Natural killer cell (primary cell): ENCODE results near the gene C5orf22. TPM values are rescaled to one million over a fixed set of nuclear protein-coding genes. Genes with fewer than 3 reads are reported as not detected.

Source experiments
- ATAC-seq, 3 donors: fragments of 150-1000 bp in 2 of 3; fragments of 200-7000 bp in 1 of 3; cut with Tn5 transposase; 1 replicate in 1 of 3; 2 replicates in 2 of 3; pipeline ENCODE4 v1.10.0; 2021; ENCODE audit warnings: mild to moderate bottlenecking in 2 of 3, moderate library complexity in 2 of 3
- DNase-seq, 2 donors: peaks; one replicate each; pipeline versions ENCODE4 v3.0.0 to v3.0.0-alpha.2; 2013 to 2021; ENCODE audit warnings: mixed read lengths in 1 of 2
- H3K27ac ChIP-seq: one replicate; pipeline ENCODE4 v1.5.1; 2013; ENCODE audit warnings: mild to moderate bottlenecking, low read length
- H3K27me3 ChIP-seq: one replicate; pipeline ENCODE4 v1.6.1; 2013; ENCODE audit warnings: low read length; ENCODE audit not compliant: control insufficient read depth, insufficient read depth
- H3K36me3 ChIP-seq: one replicate; pipeline ENCODE4 v1.6.1; 2013; ENCODE audit warnings: low read length; ENCODE audit not compliant: control insufficient read depth, insufficient read depth
- H3K4me1 ChIP-seq: one replicate; pipeline ENCODE4 v1.6.1; 2013; ENCODE audit warnings: low read length; ENCODE audit not compliant: control insufficient read depth, insufficient read depth
- H3K4me3 ChIP-seq: one replicate; pipeline ENCODE4 v1.5.1; 2013; ENCODE audit warnings: low read length
- H3K9me3 ChIP-seq: one replicate; pipeline ENCODE4 v1.6.1; 2013; ENCODE audit warnings: low read length; ENCODE audit not compliant: control insufficient read depth, insufficient read depth
- H3K27ac Mint-ChIP-seq, 2 donors: one replicate each; pipeline ENCODE4 v1.8.0; 2022; ENCODE audit warnings: mild to moderate bottlenecking in 2 of 2, mixed read lengths in 2 of 2, moderate library complexity in 1 of 2
- H3K27me3 Mint-ChIP-seq, 2 donors: one replicate each; pipeline ENCODE4 v1.8.0; 2022; ENCODE audit warnings: low read depth in 2 of 2, mixed read lengths in 2 of 2
- H3K36me3 Mint-ChIP-seq: one replicate; pipeline ENCODE4 v1.8.0; 2022; ENCODE audit warnings: mixed read lengths
- H3K4me1 Mint-ChIP-seq, 2 donors: one replicate each; pipeline ENCODE4 v1.8.0; 2022; ENCODE audit warnings: mixed read lengths in 2 of 2
- H3K4me3 Mint-ChIP-seq: one replicate; pipeline ENCODE4 v1.8.0; 2022; ENCODE audit warnings: mild to moderate bottlenecking, moderate library complexity, mixed read lengths
- H3K9me3 Mint-ChIP-seq, 2 donors: one replicate each; pipeline ENCODE4 v1.8.0; 2022; ENCODE audit warnings: mixed read lengths in 2 of 2
- CTCF ChIP-seq: fragments of 200-600 bp; IDR thresholded peaks from one replicate; pipeline ENCODE4 v1.8.0; 2022; ENCODE audit warnings: antibody characterized with exemption
- WGBS: methylation state at CpG from one replicate; pipeline ENCODE4 v1.1.7; 2013; ENCODE audit warnings: missing lambda C conversion rate; ENCODE audit not compliant: insufficient coverage; 5-methylcytosine and 5-hydroxymethylcytosine counted together
- intact Hi-C: fragments of 100-400 bp; cut with micrococcal nuclease; formaldehyde crosslinking; loops from one replicate; pipeline ENCODE4 v1.14.2; 2022
- total RNA-seq, 4 donors: library from RNA; stranded (reverse); fragments of 120-200 nt in 1 of 4; gene quantifications; one replicate each; pipeline versions ENCODE4 v1.2.3 to v1.2.4, GENCODE V29; 2013 to 2022

Gene C5orf22
- total RNA-seq, 3 donors from 2014 or later (not counting 1 experiment from before 2014, with no cell fraction given): 20.0 to 27.9 (median 21.4) TPM

GRCh38 chr5:31511305-31511704 is 20.8 kb upstream of the C5orf22 start:
- intact Hi-C loops: no loop called here
- DNase-seq (no peak), ATAC-seq (no peak)
- no peak for TF ChIP-seq CTCF
- Mint-ChIP-seq H3K27me3 (no peaks in the 10 kb centered on the region), H3K9me3 (no peaks in the 10 kb centered on the region), H3K4me1 (no peaks in the 10 kb centered on the region), H3K27ac (no peak overlapping the region), H3K4me3 (no peak overlapping the region), H3K36me3 (peaks cover 6% of the 10 kb centered on the region)
- no peaks in the 10 kb centered on the region for H3K4me1 ChIP-seq
- no peak overlapping the region for H3K4me3 ChIP-seq
- WGBS: 100% methylated on average over 4 of the region's 4 CpGs
- peaks cover 77% of the 10 kb centered on the region for H3K36me3 ChIP-seq
- no peaks in the 10 kb centered on the region for H3K27me3 ChIP-seq
- no peaks in the 10 kb centered on the region for H3K9me3 ChIP-seq
- no peak overlapping the region for H3K27ac ChIP-seq

- 0% methylated on average over 1 of the region's 1 CpG for WGBS
- DNase-seq (no peak), ATAC-seq (no peak)
- no peak for TF ChIP-seq CTCF
- peaks cover 27% of the 10 kb centered on the region for H3K36me3 Mint-ChIP-seq
- Histone ChIP-seq H3K4me1 (no peaks in the 10 kb centered on the region), H3K36me3 (peaks cover 57% of the 10 kb centered on the region), H3K27ac (no peak overlapping the region), H3K4me3 (no peak overlapping the region), H3K9me3 (no peaks in the 10 kb centered on the region), H3K27me3 (no peaks in the 10 kb centered on the region)
- H3K9me3 Mint-ChIP-seq: no peaks in the 10 kb centered on the region
- H3K27ac Mint-ChIP-seq: no peak overlapping the region
- intact Hi-C loops: no loop called here
- no peaks in the 10 kb centered on the region for H3K27me3 Mint-ChIP-seq
- no peak overlapping the region for H3K4me3 Mint-ChIP-seq
- H3K4me1 Mint-ChIP-seq: peaks cover 0 to 5% of the 10 kb centered on the region in 2 donors
Observed at GRCh38 chr5:31516802-31517201, 15.3 kb upstream of the C5orf22 start.

GRCh38 chr5:31523041-31523440 is 9.1 kb upstream of the C5orf22 start:
- Mint-ChIP-seq H3K27ac (no peak overlapping the region), H3K36me3 (peaks cover 21% of the 10 kb centered on the region)
- DNase-seq: no peak

More at GRCh38 chr5:31523041-31523440, 9.1 kb upstream of the C5orf22 start:
- H3K27me3 ChIP-seq: no peaks in the 10 kb centered on the region
- WGBS: 94% methylated on average over 2 of the region's 4 CpGs
- TF ChIP-seq CTCF: no peak
- no peaks in the 10 kb centered on the region for H3K9me3 ChIP-seq
- H3K36me3 ChIP-seq: peaks cover 64% of the 10 kb centered on the region
- H3K27ac ChIP-seq: no peak overlapping the region
- intact Hi-C loops: no loop called here
- H3K9me3 Mint-ChIP-seq: no peaks in the 10 kb centered on the region
- peaks cover 0 to 6% of the 10 kb centered on the region in 2 donors for H3K4me1 Mint-ChIP-seq
- H3K27me3 Mint-ChIP-seq: no peaks in the 10 kb centered on the region
- ATAC-seq: no peak
- H3K4me1 ChIP-seq: no peaks in the 10 kb centered on the region
- H3K4me3 ChIP-seq: no peak overlapping the region
- no peak overlapping the region for H3K4me3 Mint-ChIP-seq
